Measurements from ENCODE around the gene HSDL2. TPM values are rescaled to one million over a fixed set of nuclear protein-coding genes. Genes with fewer than 3 reads are reported as not detected.

The HSDL2 gene
- total and polyA plus RNA-seq, 4 donors: 22.5 to 58.6 (median 34.8) TPM

DNA sequence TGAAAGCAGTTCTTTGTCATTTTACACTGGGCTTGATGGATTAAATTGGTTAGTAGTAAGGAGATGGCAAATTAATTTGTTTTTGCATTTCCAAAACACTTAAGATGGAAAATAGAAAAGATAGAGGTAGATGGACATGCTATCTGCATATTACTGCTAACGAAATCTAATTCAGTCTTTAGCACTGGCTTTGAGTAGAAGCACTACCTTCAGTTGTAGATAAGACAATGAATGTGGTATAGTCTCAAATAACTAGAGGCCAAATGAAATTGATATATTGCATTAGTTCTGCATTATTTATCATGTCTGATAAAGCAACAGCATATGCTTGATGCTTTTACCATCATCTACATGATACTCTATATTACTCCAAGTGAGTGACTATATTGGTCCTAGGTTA, 140.2 kb downstream of the HSDL2 start:
- Histone ChIP-seq H3K4me1 (ENCODE audit: control insufficient read depth in 5 of 5, insufficient read depth in 5 of 5, low read length in 5 of 5) (peaks cover 0 to 10% (median 0%) of the 10 kb centered on the region in 5 donors), H3K27me3 (ENCODE audit: control insufficient read depth in 3 of 3, insufficient read depth in 3 of 3, low read length in 2 of 3) (no peaks in the 10 kb centered on the region), H3K27ac (ENCODE audit: low read depth in 1 of 2, low read length in 1 of 2) (no peak overlapping the region), H3K4me3 (no peak overlapping the region), H3K9me3 (ENCODE audit: control insufficient read depth in 4 of 4, insufficient read depth in 3 of 4, low read length in 3 of 4) (no peaks in the 10 kb centered on the region), H3K9ac (ENCODE audit: insufficient read depth in 1 of 2, low read length in 2 of 2) (no peak overlapping the region), H3K36me3 (ENCODE audit: control insufficient read depth in 4 of 4, insufficient read depth in 4 of 4, low read length in 4 of 4) (no peaks in the 10 kb centered on the region)
- WGBS, 2 donors: 95 to 97% methylated on average over 1 of the region's 1 CpG
- TF ChIP-seq CTCF (IDR thresholded peaks at IDR 0.05; ENCODE audit: control extremely low read depth, extremely low read depth): no peak
- DNase-seq (no peak), ATAC-seq (ENCODE audit: insufficient read depth, low FRiP score) (no peak)

DNA sequence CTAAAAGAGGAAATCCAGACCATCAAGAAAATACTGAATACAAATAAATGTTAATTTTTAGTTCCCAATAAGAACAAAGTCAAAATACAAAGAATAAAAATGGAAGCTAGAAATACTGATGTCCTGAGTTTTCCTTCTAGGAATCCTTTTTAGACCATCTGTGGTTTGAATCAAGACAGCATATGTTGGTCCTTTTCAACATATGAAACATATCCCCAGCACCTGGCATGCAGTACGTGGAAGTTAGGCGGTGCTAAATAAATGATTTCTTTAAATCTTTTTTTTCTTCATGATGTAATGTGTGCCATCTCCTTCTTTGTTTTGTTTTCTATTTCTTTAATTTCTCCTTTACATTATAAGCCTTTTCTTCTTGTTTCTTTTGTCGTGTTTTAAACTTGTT, 140.7 kb downstream of the HSDL2 start:
- no peak overlapping the region for H3K27ac ChIP-seq (ENCODE audit: low read depth in 1 of 2, low read length in 1 of 2)
- no peak overlapping the region for H3K4me3 ChIP-seq
- ATAC-seq (ENCODE audit: insufficient read depth, low FRiP score) (no peak), DNase-seq (peak in 2 of 3 donors; percentile 81 to 86)
- no peaks in the 10 kb centered on the region for H3K27me3 ChIP-seq (ENCODE audit: control insufficient read depth in 3 of 3, insufficient read depth in 3 of 3, low read length in 2 of 3)
- peaks cover 0 to 10% (median 0%) of the 10 kb centered on the region in 5 donors for H3K4me1 ChIP-seq (ENCODE audit: control insufficient read depth in 5 of 5, insufficient read depth in 5 of 5, low read length in 5 of 5)
- no peaks in the 10 kb centered on the region for H3K36me3 ChIP-seq (ENCODE audit: control insufficient read depth in 4 of 4, insufficient read depth in 4 of 4, low read length in 4 of 4)
- no peaks in the 10 kb centered on the region for H3K9me3 ChIP-seq (ENCODE audit: control insufficient read depth in 4 of 4, insufficient read depth in 3 of 4, low read length in 3 of 4)
- TF ChIP-seq CTCF (IDR thresholded peaks at IDR 0.05; ENCODE audit: control extremely low read depth, extremely low read depth): no peak
- no peak overlapping the region for H3K9ac ChIP-seq (ENCODE audit: insufficient read depth in 1 of 2, low read length in 2 of 2)
- 62 to 81% methylated on average over 3 of the region's 3 CpGs for WGBS, 2 donors

Other genes with a start within 250 kb of the HSDL2 start
- gene SUSD1, start 204.8 kb upstream of the HSDL2 start, total RNA-seq: 10 to 100 TPM; 23.6 to 26.6 TPM
- 10 to 100 TPM in 1 of 2 donors, 1 to 10 TPM in 1; 4.4 to 18.6 TPM for gene SUSD1, start 204.8 kb upstream of the HSDL2 start, polyA plus RNA-seq
- 10 to 100 TPM; 71.3 to 75.1 TPM for gene PTBP3, start 46.5 kb upstream of the HSDL2 start, total RNA-seq
- 10 to 100 TPM; 12.4 to 22.4 TPM for gene PTBP3, start 46.5 kb upstream of the HSDL2 start, polyA plus RNA-seq
- 10 to 100 TPM; 11.6 to 24.0 TPM for gene KIAA1958, start 106.7 kb downstream of the HSDL2 start, total RNA-seq
- 1 to 10 TPM; 2.0 TPM for gene KIAA1958, start 106.7 kb downstream of the HSDL2 start, polyA plus RNA-seq

Measured in lung (tissue), 12 donors.